Cardiac septum (tissue), 1 donor: ENCODE results near the gene ARID1B. TPM values are rescaled to one million over a fixed set of nuclear protein-coding genes. Genes with fewer than 3 reads are reported as not detected.

Experiments
- DNase-seq: peaks from one replicate; pipeline ENCODE4 v3.0.0-alpha.2; 2020; ENCODE audit warnings: low spot score
- intact Hi-C: fragments of 100-400 bp; cut with DNase I; formaldehyde crosslinking; loops from one replicate; pipeline ENCODE4 v1.14.0; 2022
- total RNA-seq: library from RNA; stranded (reverse); fragmentation: NEBNext Ultra II Directional; extraction: Animal tissue kit (Norgen Biotek cat#: 25700); gene quantifications from one replicate; pipeline ENCODE4 v1.2.1, GENCODE V29; 2021
- donor health status: DM: no; HTN: no; CAD: no.

The ARID1B gene
- total RNA-seq, 1 donor from 2014 or later, result 61.1 TPM

DNA sequence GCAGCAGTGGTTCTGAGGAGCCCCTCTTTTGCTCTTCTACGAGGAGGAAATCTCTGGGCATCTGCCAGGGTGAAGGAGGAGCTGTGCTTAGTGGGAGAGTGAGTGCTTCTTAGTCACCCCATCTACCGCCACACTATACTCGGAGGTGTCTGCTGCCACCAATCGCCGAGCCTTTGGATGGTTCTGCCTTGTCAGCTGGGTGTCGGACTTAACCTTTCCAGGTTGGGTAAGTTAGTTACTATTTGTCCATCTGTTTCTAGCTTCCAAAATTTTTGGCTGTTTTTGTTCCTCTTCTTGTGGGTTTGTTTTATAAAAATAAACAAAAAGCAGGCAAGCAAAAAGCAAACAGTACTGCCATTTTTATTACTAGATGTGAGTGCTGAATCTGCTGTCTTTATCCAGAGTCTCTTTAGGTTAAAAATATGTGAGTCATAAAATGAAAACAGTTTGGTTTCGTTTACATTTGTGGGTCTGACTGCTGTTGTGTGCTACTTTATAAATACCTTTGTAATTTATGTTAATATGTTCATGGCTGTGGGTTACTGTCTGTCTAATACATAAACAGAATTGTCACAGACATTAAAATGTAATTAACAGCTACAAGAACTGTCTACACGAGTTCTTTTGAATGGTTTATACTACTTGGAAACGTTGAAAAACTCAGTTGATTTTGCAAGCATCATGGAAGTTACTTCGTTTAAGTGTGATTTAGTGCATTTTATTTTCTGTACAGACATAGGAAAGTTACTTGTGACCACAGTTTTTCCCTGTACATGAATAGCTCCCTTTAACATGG is 89.2 kb downstream of the ARID1B start:
- DNase-seq, result no peak
- intact Hi-C loops, result loop anchor here (5.0 kb wide), 2 partner anchors 79 to 156 kb away; no protein-coding TSS in a partner anchor

DNA sequence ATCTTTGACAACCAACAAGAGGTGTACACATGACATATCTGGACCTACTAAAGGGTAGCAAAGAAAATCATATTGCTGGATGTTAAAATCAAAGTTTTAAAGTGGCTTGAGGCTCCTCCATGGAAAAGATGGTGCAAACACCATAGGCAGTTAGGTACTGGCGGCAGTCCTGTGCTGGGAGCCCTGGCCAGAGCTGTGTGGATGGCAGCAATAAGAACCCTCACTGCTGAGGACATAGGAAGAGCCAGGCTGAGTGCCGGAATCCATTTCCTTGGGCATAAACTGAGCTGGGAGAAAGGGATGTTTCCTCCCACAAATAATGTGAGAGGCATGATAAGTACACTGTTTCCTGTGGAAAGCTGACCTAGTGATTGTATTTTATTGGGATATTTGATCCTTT is 89.9 kb downstream of the ARID1B start:
- intact Hi-C loops, result loop anchor here (5.0 kb wide), 2 partner anchors 80 to 155 kb away; no protein-coding TSS in a partner anchor
- DNase-seq, result no peak

GRCh38 chr6:156868385-156868784 is 91.2 kb downstream of the ARID1B start:
- intact Hi-C loops, result loop anchor here (5.0 kb wide), 2 partner anchors 81 to 154 kb away; no protein-coding TSS in a partner anchor
- no peak for DNase-seq

DNA sequence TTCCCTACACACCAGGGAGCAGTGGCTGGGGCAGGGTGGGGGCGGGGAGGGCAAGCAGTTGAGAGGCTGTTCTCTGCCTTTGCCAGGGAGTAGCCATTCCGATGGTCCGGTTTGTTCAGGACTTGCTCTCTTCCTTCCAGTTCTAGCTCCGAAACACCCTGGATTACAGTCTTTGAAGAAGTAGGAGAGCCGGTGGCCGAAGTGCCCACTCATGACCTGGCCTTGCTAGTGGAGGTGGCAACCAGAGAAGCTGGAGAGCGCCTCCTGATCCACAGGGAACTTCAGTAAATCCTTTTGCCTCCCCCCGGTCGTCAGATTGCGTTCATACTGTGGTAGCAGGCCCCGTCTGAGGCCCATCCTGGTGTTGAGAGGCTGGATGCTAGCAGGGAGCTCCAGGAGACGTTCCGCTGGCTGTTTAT is 92.8 kb downstream of the ARID1B start:
- intact Hi-C loops, result loop anchor here (5.0 to 10.0 kb wide), 3 partner anchors 83 to 305 kb away; no protein-coding TSS in a partner anchor
- no peak for DNase-seq

DNA sequence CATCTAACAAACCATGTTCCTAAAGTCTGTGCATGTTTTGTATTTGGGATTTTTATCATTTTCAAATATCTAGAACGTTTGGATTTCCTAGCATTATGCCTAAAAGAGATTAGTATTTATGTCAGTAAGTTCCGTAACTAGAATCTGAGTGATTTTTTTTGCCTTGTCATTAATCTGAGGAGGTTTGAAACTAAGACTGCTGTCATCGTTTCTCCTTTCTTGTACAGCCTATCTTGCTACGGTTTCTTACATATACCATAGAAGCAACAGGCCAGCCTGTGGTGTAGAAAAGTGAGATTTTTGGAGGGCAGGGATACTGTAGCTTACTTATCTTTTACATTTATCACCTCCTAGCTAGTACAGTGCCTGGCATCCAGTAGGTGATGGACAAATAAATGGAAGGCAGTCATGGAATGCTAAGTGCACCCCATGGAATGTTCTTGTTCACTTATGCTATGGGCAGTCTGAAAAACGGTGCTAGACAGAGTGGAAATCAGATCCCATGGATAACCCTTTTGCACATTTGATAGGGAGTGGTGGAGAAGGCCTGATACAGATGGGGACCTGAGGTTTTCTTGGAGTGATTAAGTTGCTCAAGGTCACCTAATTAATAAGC is 93.9 kb downstream of the ARID1B start:
- intact Hi-C loops, result loop anchor here (10.0 kb wide), 1 partner anchor 306 kb away; no protein-coding TSS in a partner anchor
- DNase-seq, result no peak

GRCh38 chr6:156872903-156873302 is 95.7 kb downstream of the ARID1B start:
- no peak for DNase-seq
- intact Hi-C loops, result loop anchor here (10.0 kb wide), 1 partner anchor 308 kb away; no protein-coding TSS in a partner anchor

DNA sequence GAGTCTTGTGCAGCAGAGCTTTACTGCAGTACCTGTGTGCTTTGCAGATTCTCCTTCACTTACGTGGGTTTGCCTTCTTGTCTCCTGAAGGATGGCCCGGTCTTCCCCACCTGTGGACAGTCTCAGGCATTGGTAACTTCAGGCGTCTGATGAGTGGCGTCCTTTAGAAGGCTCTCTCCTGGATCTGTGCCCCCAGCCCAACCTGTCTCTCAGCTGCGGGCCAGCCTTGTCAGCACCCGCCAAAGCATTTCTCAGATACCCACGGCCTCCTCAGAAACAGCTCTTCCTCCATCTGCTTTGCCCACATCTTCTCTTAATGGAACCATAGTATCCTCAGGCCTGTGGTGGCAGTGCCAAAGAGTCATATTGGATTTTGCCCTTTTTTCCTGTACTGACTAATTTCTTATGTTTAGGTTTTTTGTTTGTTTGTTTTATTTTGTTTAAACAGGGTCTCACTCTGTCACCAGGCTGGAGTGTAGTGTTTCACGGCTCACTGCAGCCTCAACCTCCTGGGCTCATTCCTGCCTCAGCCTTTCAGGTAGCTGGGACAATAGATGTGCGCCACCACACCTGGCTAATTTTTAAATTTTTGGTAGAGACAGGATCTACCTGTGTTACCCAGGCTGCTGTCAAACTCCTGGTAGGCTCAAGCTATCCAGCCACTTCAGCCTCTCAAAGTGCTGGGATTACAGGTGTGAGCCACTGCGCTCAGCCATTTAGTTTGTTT is 96.6 kb downstream of the ARID1B start:
- DNase-seq, result no peak
- intact Hi-C loops, result loop anchor here (10.0 kb wide), 1 partner anchor 309 kb away; no protein-coding TSS in a partner anchor

- intact Hi-C loops, result loop anchor here (10.0 kb wide), 1 partner anchor 310 kb away; no protein-coding TSS in a partner anchor
- DNase-seq, result no peak
Observed at GRCh38 chr6:156875062-156875461, 97.9 kb downstream of the ARID1B start.

- DNase-seq, result no peak
- intact Hi-C loops, result loop anchor here (10.0 kb wide), 1 partner anchor 312 kb away; no protein-coding TSS in a partner anchor
Observed at GRCh38 chr6:156876302-156876701, 99.1 kb downstream of the ARID1B start.

DNA sequence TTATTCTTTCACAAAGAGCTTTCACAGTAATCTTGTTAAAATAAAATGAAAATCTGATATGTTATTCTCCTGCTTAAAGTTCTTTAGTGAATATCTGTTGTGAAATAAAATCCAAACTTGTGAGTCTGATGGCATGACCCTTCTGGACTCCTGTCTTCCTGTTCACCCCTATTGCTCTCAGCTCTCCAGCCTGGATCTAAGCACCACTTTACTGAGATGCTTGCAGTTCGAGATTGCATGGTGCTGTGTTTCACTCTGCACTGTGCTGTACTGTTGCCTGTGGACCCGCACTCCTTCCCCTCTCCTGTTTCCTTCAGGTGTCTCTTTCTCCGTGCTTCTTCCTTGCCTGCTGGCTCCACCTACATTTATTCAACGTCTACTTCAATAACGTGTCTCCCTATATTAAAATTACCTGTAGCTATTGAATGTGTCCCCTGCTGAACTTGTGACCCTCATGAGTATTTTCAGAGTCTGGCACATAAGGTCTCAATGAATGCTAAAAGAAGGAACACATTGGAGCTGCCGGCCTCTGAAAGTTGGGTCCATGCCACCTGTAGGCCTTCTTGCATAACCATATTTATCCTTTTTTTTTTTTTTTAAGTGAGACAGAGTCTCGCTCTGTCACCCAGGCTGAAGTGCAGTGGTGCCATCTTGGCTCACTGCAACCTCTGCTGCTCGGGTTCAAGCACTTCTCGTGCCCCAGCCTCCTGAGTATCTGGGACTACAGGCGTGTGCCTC is 100.1 kb downstream of the ARID1B start:
- no peak for DNase-seq
- intact Hi-C loops, result loop anchor here (10.0 kb wide), 1 partner anchor 312 kb away; no protein-coding TSS in a partner anchor

- intact Hi-C loops, result loop anchor here (10.0 kb wide), 1 partner anchor 314 kb away; no protein-coding TSS in a partner anchor
- no peak for DNase-seq
Observed at GRCh38 chr6:156878681-156879080, 101.5 kb downstream of the ARID1B start.

- no peak for DNase-seq
- intact Hi-C loops, result loop anchor here (10.0 kb wide), 1 partner anchor 314 kb away; no protein-coding TSS in a partner anchor
Observed at GRCh38 chr6:156879186-156879585, 102.0 kb downstream of the ARID1B start.

DNA sequence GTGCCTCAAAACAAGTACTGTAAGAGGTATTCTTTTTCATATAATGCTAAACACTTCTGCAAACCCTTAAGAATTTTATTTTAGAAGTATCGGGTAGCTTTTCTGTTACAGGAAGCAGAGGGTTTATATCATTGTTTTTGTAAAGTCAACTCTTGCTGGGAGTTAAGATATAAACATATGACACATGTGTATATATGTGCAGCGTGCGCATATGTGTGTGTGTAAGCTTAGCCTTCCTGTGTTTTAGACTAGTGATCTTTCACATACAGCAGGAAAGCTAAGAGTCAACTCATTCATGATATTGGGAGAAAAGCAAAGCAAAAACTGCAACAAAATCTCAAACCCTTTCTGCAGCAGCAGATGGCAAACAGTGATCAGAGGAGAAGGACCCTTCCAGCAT is 102.4 kb downstream of the ARID1B start:
- intact Hi-C loops, result loop anchor here (10.0 kb wide), 1 partner anchor 315 kb away; no protein-coding TSS in a partner anchor

GRCh38 chr6:156880913-156881312 is 103.7 kb downstream of the ARID1B start:
- intact Hi-C loops, result no loop called here
- DNase-seq, result no peak

More for the DNA sequence above, 102.4 kb downstream of the ARID1B start:
- DNase-seq, result no peak

GRCh38 chr6:156881687-156882629 is 104.8 kb downstream of the ARID1B start:
- no peak for DNase-seq
- intact Hi-C loops, result no loop called here

GRCh38 chr6:156883497-156884252 is 106.5 kb downstream of the ARID1B start:
- intact Hi-C loops, result no loop called here
- DNase-seq, result no peak

GRCh38 chr6:156884306-156884705 is 107.1 kb downstream of the ARID1B start:
- no peak for DNase-seq
- intact Hi-C loops, result no loop called here
